K562 (cell line): ENCODE data around the gene ATXN7L1. TPM values are rescaled to one million over a fixed set of nuclear protein-coding genes. Genes with fewer than 3 reads are reported as not detected.

ENCODE experiments used
- MGA ChIP-seq: fragments of 450-650 bp; IDR thresholded peaks from 2 replicates; pipeline ENCODE4 v1.6.1; 2016; ENCODE audit warnings: mild to moderate bottlenecking, moderate library complexity
- RCOR1 ChIP-seq, 2 experiments: IDR thresholded peaks; 2 replicates each; pipeline ENCODE4 v1.6.1; 2012; ENCODE audit warnings: low read depth in 2 of 2, low read length in 2 of 2, borderline replicate concordance in 1 of 2, improper control_type of control experiment in 1 of 2
- polyA plus RNA-seq, 8 experiments: library from polyadenylated mRNA; depleted of rRNA in 4 of 8; stranded (reverse) in 5 of 8; unstranded in 3 of 8; fragments of >200 nt; fragmentation: Nextera tagmentation in 2 of 8; fragmentation: Illumina TruSeq in 1 of 8; extraction: Ambion mirVana in 2 of 8; extraction: Trizol in 1 of 8; gene quantifications; 2 replicates each; pipeline versions ENCODE4 v1.2.1 to v1.2.3, GENCODE V29; 2011 to 2014; ENCODE audit warnings: inconsistent platforms in 1 of 8, missing spikeins in 1 of 8
- total RNA-seq, 7 experiments: library from RNA; depleted of rRNA in 6 of 7; stranded (reverse); fragments of >200 nt in 6 of 7; fragmentation: Illumina TruSeq in 2 of 7; extraction: Trizol in 2 of 7; gene quantifications; 2 replicates each; pipeline versions ENCODE4 v1.2.1 to v1.2.3, GENCODE V29; 2011 to 2021; ENCODE audit warnings: low replicate concordance in 1 of 7

ATXN7L1 gene
- total and polyA plus RNA-seq, 9 of the 15 experiments (the other 6 are each of a cell fraction or from before 2014, with no cell fraction given) = 6.6 to 13.7 (median 10.7) TPM

GRCh38 chr7:105820363-105821066 lies 55.9 kb downstream of the ATXN7L1 start (continued):
- TF ChIP-seq MGA (peak; percentile 28), RCOR1 (IDR thresholded peaks at IDR 0.05; ENCODE audit: borderline replicate concordance in 1 of 2, low read depth in 2 of 2, low read length in 2 of 2) (no peak)
- TF ChIP-seq, all 486 proteins: peak for 18
